A673 (cell line): ENCODE measurements around the gene SLC17A3. TPM values are rescaled to one million over a fixed set of nuclear protein-coding genes. Genes with fewer than 3 reads are reported as not detected.

ENCODE experiments used
- BruUV-seq: library from RNA; stranded (reverse); fragments of 400-500 nt; replicated peaks from 2 replicates; lab custom pipeline; 2021; lab: Mats Ljungman, UMichigan
- CTCF ChIA-PET: fragments of 300-600 bp; sonication (Branson Sonifier 250); formaldehyde crosslinking; loops from one replicate; lab custom pipeline; 2022; ENCODE audit warnings: antibody characterized with exemption; lab: Charles Lee
- POLR2A ChIA-PET: fragments of 300-600 bp; sonication (Branson Sonifier 250); formaldehyde crosslinking; loops from one replicate; lab custom pipeline; 2022; ENCODE audit warnings: antibody characterized with exemption; ENCODE audit not compliant: low non-redundant PET; lab: Charles Lee
- DNase-seq: peaks from one replicate; pipeline ENCODE4 v3.0.0-alpha.2; 2015; ENCODE audit warnings: low spot score
- H3K27ac ChIP-seq: fragments of 200-600 bp; sonication (generic); 2 replicates; pipeline ENCODE4 v1.5.1; 2016; ENCODE audit warnings: mixed run types, low read depth, mild to moderate bottlenecking, mixed read lengths, antibody characterized with exemption, low read length; ENCODE audit not compliant: poor library complexity, severe bottlenecking
- H3K27me3 ChIP-seq: fragments of 200-600 bp; sonication (generic); replicated peaks from 2 replicates; pipeline ENCODE4 v1.6.1; 2017; ENCODE audit warnings: mixed run types, low read depth, mild to moderate bottlenecking, mixed read lengths, antibody characterized with exemption, low read length; ENCODE audit not compliant: insufficient read depth, poor library complexity
- H3K36me3 ChIP-seq: fragments of 200-600 bp; sonication (generic); 2 replicates; pipeline ENCODE4 v1.6.1; 2016; ENCODE audit warnings: mixed run types, mild to moderate bottlenecking, mixed read lengths, antibody characterized with exemption, low read length; ENCODE audit not compliant: insufficient read depth, poor library complexity, severe bottlenecking
- H3K4me1 ChIP-seq: fragments of 200-600 bp; sonication (generic); 2 replicates; pipeline ENCODE4 v1.6.1; 2017; ENCODE audit warnings: mixed run types, mild to moderate bottlenecking, mixed read lengths, antibody characterized with exemption, low read length; ENCODE audit not compliant: insufficient read depth, poor library complexity, severe bottlenecking
- H3K4me3 ChIP-seq: fragments of 200-600 bp; sonication (generic); 2 replicates; pipeline ENCODE4 v1.5.1; 2016; ENCODE audit warnings: low read depth, mixed run types, mild to moderate bottlenecking, mixed read lengths, low read length; ENCODE audit not compliant: poor library complexity, severe bottlenecking
- H3K9me3 ChIP-seq: fragments of 200-600 bp; sonication (generic); 2 replicates; pipeline ENCODE4 v1.6.1; 2016; ENCODE audit warnings: mixed run types, low read depth, mild to moderate bottlenecking, mixed read lengths, antibody characterized with exemption, low read length; ENCODE audit not compliant: poor library complexity, severe bottlenecking
- EZH2 ChIP-seq: fragments of 200-600 bp; sonication (generic); IDR thresholded peaks from 2 replicates; pipeline ENCODE4 v1.6.1; 2017; ENCODE audit warnings: borderline replicate concordance, low read depth, mild to moderate bottlenecking, mixed read lengths, antibody characterized with exemption, low read length; ENCODE audit not compliant: poor library complexity, severe bottlenecking
- intact Hi-C: fragments of 100-400 bp; cut with micrococcal nuclease; formaldehyde crosslinking; loops from one replicate; pipeline ENCODE4 v1.10.0; 2022; ENCODE audit not compliant: unreplicated experiment
- total RNA-seq: library from RNA; stranded (reverse); gene quantifications from 2 replicates; pipeline ENCODE4 v1.2.3, GENCODE V29; 2021
- TF ChIP-seq, protein P1 (sequence below): fragments of 300-800, 200-600 bp; sonication (generic); conservative IDR thresholded peaks from 2 replicates; pipeline ENCODE4 v1.5.1; 2017; ENCODE audit warnings: low read depth, mild to moderate bottlenecking, antibody characterized with exemption, low read length, moderate library complexity, mixed read lengths

SLC17A3 gene
- total RNA-seq, 1 experiment from 2014 or later, result not detected

GRCh38 chr6:25851961-25852360 lies 22.1 kb downstream of the SLC17A3 start:
- Histone ChIP-seq H3K27ac (no peak overlapping the region), H3K4me1 (no peaks in the 10 kb centered on the region), H3K27me3 (peaks cover 10% of the 10 kb centered on the region), H3K4me3 (no peak overlapping the region), H3K36me3 (no peaks in the 10 kb centered on the region), H3K9me3 (no peaks in the 10 kb centered on the region)
- intact Hi-C loops, result no loop called here
- ChIA-PET CTCF (no interaction called here), POLR2A (no interaction called here)
- no TSS peak for BruUV-seq
- no peak for TF ChIP-seq EZH2
- TF ChIP-seq, protein P1, sequence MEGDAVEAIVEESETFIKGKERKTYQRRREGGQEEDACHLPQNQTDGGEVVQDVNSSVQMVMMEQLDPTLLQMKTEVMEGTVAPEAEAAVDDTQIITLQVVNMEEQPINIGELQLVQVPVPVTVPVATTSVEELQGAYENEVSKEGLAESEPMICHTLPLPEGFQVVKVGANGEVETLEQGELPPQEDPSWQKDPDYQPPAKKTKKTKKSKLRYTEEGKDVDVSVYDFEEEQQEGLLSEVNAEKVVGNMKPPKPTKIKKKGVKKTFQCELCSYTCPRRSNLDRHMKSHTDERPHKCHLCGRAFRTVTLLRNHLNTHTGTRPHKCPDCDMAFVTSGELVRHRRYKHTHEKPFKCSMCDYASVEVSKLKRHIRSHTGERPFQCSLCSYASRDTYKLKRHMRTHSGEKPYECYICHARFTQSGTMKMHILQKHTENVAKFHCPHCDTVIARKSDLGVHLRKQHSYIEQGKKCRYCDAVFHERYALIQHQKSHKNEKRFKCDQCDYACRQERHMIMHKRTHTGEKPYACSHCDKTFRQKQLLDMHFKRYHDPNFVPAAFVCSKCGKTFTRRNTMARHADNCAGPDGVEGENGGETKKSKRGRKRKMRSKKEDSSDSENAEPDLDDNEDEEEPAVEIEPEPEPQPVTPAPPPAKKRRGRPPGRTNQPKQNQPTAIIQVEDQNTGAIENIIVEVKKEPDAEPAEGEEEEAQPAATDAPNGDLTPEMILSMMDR, result no peak
- no peak for DNase-seq

DNA sequence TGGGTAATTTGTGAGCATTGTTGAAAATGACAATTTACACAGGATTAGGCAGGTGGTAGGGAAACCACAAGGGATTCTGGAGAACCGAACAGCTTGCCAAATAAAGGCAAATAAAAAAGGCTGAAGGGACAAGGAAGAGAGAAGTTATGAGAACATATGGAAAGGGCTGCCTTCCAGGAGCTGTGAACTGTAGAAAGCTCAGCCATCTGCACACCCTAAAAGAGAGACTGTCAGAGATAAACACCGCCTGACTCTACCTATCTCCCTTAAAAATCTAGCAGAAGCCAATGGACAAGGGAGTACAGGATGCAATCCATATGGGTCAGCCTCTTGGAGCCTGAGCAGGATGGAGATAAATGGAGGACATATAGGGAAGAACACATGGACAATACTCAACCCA lies 29.5 kb downstream of the SLC17A3 start:
- ChIA-PET CTCF (no interaction called here), POLR2A (no interaction called here)
- Histone ChIP-seq H3K27me3 (peaks cover 34% of the 10 kb centered on the region), H3K27ac (no peak overlapping the region), H3K36me3 (no peaks in the 10 kb centered on the region), H3K4me3 (no peak overlapping the region), H3K9me3 (no peaks in the 10 kb centered on the region), H3K4me1 (no peaks in the 10 kb centered on the region)
- intact Hi-C loops, result no loop called here
- no peak for DNase-seq
- TF ChIP-seq, protein P1, result no peak
- no peak for TF ChIP-seq EZH2
- no TSS peak for BruUV-seq

DNA sequence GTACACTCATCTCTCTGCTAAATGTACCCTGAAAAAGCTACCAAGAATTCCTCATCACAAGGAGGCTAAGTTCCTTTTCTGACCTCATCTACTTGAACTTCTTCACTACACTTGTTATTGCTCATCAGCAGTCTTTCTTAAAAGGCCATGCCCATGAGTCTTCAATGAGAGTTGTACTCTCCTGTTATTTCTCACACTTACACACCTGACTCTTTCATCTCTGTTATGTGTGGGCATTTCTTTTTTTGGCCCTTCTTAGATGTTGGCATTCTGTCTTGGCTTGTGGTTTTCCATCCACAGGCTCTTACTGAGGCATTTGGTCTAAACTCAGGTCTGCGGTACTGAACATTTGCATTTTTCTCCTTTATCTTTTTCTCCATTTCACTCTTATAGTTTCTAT lies 31.5 kb downstream of the SLC17A3 start:
- H3K27ac ChIP-seq, result no peak overlapping the region
- no peaks in the 10 kb centered on the region for H3K9me3 ChIP-seq
- no peak for DNase-seq
- H3K4me1 ChIP-seq, result no peaks in the 10 kb centered on the region
- POLR2A ChIA-PET, result no interaction called here
- no peak overlapping the region for H3K4me3 ChIP-seq
- TF ChIP-seq, protein P1, result no peak
- no peak for TF ChIP-seq EZH2
- H3K36me3 ChIP-seq, result no peaks in the 10 kb centered on the region
- CTCF ChIA-PET, result no interaction called here
- intact Hi-C loops, result no loop called here
- H3K27me3 ChIP-seq, result peaks cover 30% of the 10 kb centered on the region
- no TSS peak for BruUV-seq
